K562 (cell line): ENCODE measurements around the gene LRRC3C. TPM values are rescaled to one million over a fixed set of nuclear protein-coding genes. Genes with fewer than 3 reads are reported as not detected.

Experiments used
- ARID2 ChIP-seq: fragments of 450-650 bp; IDR thresholded peaks from 2 replicates; pipeline ENCODE4 v1.6.1; 2017; ENCODE audit warnings: antibody characterized with exemption, mild to moderate bottlenecking
- BMI1 ChIP-seq: fragments of 150-350 bp; IDR thresholded peaks from 2 replicates; pipeline ENCODE4 v1.6.1; 2014; ENCODE audit warnings: low read length
- DPF2 ChIP-seq: fragments of 450-650 bp; IDR thresholded peaks from 2 replicates; pipeline ENCODE4 v1.6.1; 2016
- HMGN3 ChIP-seq: IDR thresholded peaks from 2 replicates; pipeline ENCODE4 v1.6.1; 2011; ENCODE audit warnings: borderline replicate concordance, low read depth, mild to moderate bottlenecking, mixed read lengths, low read length; ENCODE audit not compliant: insufficient read length; ENCODE audit errors: extremely low read depth
- ILK ChIP-seq: fragments of 450-650 bp; IDR thresholded peaks from 2 replicates; pipeline ENCODE4 v1.6.1; 2016; ENCODE audit warnings: missing genetic modification characterization, low read depth, mild to moderate bottlenecking, missing compliant biosample characterization, moderate library complexity, borderline replicate concordance
- POLR2A ChIP-seq: fragments of 450-650 bp; conservative IDR thresholded peaks from 2 replicates; pipeline ENCODE4 v1.6.1; 2016
- RAD21 ChIP-seq, 2 experiments: fragments of 250-450 bp in 1 of 2; fragments of 450-650 bp in 1 of 2; sonication (Bioruptor Pico) in 1 of 2; formaldehyde crosslinking in 1 of 2; IDR thresholded peaks in 1 of 2; conservative IDR thresholded peaks in 1 of 2; 2 replicates each; pipeline versions ENCODE4 v1.4.0 to v1.8.0; 2020 to 2022; ENCODE audit warnings: mild to moderate bottlenecking in 2 of 2, moderate library complexity in 1 of 2
- RBM17 ChIP-seq: fragments of 200-400 bp; formaldehyde crosslinking; IDR thresholded peaks from 2 replicates; pipeline ENCODE4 v1.6.1; 2017; ENCODE audit warnings: low read depth, mild to moderate bottlenecking, low read length, borderline replicate concordance
- ZBTB8A ChIP-seq: fragments of 450-650 bp; IDR thresholded peaks from 2 replicates; pipeline ENCODE4 v1.6.1; 2018; ENCODE audit warnings: mild to moderate bottlenecking, moderate library complexity; ENCODE audit not compliant: partially characterized antibody
- ZNF347 ChIP-seq: fragments of 450-650 bp; formaldehyde crosslinking; IDR thresholded peaks from 2 replicates; pipeline ENCODE4 v1.4.0; 2020; ENCODE audit warnings: low read depth, mild to moderate bottlenecking, moderate library complexity
- polyA plus RNA-seq, 8 experiments: library from polyadenylated mRNA; depleted of rRNA in 4 of 8; stranded (reverse) in 5 of 8; unstranded in 3 of 8; fragments of >200 nt; fragmentation: Nextera tagmentation in 2 of 8; fragmentation: Illumina TruSeq in 1 of 8; extraction: Ambion mirVana in 2 of 8; extraction: Trizol in 1 of 8; gene quantifications; 2 replicates each; pipeline versions ENCODE4 v1.2.1 to v1.2.3, GENCODE V29; 2011 to 2014; ENCODE audit warnings: inconsistent platforms in 1 of 8, missing spikeins in 1 of 8
- total RNA-seq, 7 experiments: library from RNA; depleted of rRNA in 6 of 7; stranded (reverse); fragments of >200 nt in 6 of 7; fragmentation: Illumina TruSeq in 2 of 7; extraction: Trizol in 2 of 7; gene quantifications; 2 replicates each; pipeline versions ENCODE4 v1.2.1 to v1.2.3, GENCODE V29; 2011 to 2021; ENCODE audit warnings: low replicate concordance in 1 of 7
- TF ChIP-seq, protein P1 (sequence below): fragments of 250-450 bp; sonication (Bioruptor Pico); IDR thresholded peaks from 2 replicates; pipeline ENCODE4 v1.8.0; 2021; ENCODE audit warnings: borderline replicate concordance, mild to moderate bottlenecking, moderate library complexity; ENCODE audit not compliant: poor library complexity, severe bottlenecking
- TF ChIP-seq, protein P2 (sequence below): fragments of 450-650 bp; IDR thresholded peaks from 2 replicates; pipeline ENCODE4 v1.7.1; 2018; ENCODE audit warnings: mild to moderate bottlenecking, low read depth; ENCODE audit not compliant: partially characterized antibody
- TF ChIP-seq, protein P3 (sequence below): fragments of 250-450 bp; sonication (Bioruptor Pico); IDR thresholded peaks from 2 replicates; pipeline ENCODE4 v1.5.0; 2021; ENCODE audit warnings: mild to moderate bottlenecking, moderate library complexity
- TF ChIP-seq, protein P4 (sequence below): sonication (generic); formaldehyde crosslinking; IDR thresholded peaks from 2 replicates; pipeline ENCODE4 v1.8.0; 2023; ENCODE audit warnings: missing genetic modification reagents, mild to moderate bottlenecking, borderline replicate concordance

The LRRC3C gene
- total and polyA plus RNA-seq, 9 of the 15 experiments (the other 6 are each of a cell fraction or from before 2014, with no cell fraction given), result not detected

DNA sequence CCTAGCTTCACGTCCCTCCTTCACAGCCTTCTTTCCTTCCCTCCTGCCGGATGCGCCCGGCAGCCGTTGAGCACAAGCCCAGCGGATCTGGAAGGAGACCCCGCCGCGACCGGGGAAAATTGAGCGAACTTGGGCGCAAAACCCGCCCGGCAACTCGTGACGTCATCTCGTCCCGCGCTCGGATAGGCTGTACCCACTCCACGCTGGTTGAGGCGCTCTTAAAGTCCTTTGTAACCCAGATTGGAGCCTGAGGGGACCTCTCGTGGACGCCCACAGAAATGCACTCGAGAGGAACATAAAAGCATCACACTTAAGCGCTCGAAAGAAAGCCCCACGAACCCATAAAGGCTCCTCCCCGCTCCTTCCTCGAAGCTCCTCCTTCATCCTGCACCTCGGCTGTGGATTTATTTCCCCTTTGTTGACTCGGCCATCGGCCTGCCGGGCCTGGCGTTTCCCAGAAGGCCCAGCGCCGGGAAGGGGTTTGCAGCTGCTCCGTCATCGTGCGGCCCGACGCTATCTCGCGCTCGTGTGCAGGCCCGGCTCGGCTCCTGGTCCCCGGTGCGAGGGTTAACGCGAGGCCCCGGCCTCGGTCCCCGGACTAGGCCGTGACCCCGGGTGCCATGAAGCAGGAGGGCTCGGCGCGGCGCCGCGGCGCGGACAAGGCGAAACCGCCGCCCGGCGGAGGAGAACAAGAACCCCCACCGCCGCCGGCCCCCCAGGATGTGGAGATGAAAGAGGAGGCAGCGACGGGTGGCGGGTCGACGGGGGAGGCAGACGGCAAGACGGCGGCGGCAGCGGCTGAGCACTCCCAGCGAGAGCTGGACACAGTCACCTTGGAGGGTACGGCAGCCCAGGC lies 53.0 kb downstream of the LRRC3C start, which contains the start of gene PSMD3 (continued):
- peak; percentile 14 for TF ChIP-seq HMGN3
- TF ChIP-seq ARID2, result no peak
- TF ChIP-seq DPF2, result no peak; the same call in 1 of the 2 replicates
- TF ChIP-seq POLR2A, result peak; percentile 85
- TF ChIP-seq, protein P1, sequence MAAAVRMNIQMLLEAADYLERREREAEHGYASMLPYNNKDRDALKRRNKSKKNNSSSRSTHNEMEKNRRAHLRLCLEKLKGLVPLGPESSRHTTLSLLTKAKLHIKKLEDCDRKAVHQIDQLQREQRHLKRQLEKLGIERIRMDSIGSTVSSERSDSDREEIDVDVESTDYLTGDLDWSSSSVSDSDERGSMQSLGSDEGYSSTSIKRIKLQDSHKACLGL (CRISPR knock-in tag), result peak; percentile 67
- TF ChIP-seq RBM17, result no peak
- TF ChIP-seq ZNF347 (CRISPR knock-in tag), result no peak
- no peak for TF ChIP-seq ZBTB8A
- TF ChIP-seq BMI1, result no peak
- TF ChIP-seq, protein P2, sequence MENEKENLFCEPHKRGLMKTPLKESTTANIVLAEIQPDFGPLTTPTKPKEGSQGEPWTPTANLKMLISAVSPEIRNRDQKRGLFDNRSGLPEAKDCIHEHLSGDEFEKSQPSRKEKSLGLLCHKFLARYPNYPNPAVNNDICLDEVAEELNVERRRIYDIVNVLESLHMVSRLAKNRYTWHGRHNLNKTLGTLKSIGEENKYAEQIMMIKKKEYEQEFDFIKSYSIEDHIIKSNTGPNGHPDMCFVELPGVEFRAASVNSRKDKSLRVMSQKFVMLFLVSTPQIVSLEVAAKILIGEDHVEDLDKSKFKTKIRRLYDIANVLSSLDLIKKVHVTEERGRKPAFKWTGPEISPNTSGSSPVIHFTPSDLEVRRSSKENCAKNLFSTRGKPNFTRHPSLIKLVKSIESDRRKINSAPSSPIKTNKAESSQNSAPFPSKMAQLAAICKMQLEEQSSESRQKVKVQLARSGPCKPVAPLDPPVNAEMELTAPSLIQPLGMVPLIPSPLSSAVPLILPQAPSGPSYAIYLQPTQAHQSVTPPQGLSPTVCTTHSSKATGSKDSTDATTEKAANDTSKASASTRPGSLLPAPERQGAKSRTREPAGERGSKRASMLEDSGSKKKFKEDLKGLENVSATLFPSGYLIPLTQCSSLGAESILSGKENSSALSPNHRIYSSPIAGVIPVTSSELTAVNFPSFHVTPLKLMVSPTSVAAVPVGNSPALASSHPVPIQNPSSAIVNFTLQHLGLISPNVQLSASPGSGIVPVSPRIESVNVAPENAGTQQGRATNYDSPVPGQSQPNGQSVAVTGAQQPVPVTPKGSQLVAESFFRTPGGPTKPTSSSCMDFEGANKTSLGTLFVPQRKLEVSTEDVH, result peak; percentile 75
- no peak for TF ChIP-seq ILK (tag)
- peak; percentile 87 to 91 for TF ChIP-seq RAD21 (CRISPR knock-in tag; conservative IDR thresholded peaks at IDR 0.05 in 1 of 2, IDR thresholded peaks at IDR 0.05 in 1 of 2)
- TF ChIP-seq, protein P3, sequence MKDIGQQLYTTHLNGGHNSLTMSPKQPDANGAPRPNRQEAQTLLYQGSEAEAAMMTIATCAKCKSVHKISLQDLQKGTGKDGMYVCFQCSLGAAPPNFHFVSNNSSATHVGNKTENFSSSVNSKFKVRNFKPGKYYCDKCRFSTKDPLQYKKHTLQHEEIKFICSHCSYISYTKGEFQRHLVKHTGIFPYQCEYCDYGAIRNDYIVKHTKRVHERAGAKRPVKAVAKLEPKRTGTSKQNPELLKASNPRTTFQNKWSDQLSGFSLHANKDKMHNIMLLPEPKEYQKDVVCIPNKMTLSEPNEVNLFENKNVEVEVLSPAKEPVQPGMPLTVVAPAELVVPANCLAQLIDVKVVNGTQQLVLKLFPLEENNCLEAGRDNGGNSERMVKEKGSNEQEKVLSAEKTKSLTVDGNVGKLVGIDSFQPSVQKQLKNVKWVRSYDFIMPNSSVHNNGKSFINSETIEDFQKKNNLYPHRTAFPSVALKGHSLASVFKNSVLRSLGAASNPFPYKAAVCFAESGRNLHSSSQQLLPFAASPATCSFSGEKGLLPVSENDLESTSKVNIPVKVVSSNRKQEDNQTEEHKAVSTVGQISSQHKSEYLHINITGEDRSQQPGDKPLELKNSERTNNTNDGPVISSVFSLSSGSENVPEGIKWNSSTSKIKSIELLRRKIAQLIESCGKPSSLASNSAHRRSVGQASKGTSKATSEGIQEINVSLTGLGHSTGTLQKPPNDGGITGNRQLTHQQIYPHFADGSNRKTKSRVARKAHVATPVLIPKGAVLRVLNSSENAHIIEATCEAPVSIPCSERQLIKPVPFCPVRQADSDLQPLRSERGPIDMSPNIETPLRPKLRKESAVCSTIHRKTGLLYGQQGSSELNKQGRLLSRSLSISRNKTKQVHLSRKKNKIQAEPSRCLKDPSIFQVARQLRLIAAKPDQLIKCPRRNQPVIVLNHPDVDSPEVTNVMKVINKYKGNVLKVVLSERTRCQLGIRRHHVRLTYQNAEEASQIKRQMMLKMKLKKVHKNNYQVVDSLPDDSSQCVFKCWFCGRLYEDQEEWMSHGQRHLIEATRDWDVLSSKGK (CRISPR knock-in tag), result no peak
- TF ChIP-seq, protein P4, sequence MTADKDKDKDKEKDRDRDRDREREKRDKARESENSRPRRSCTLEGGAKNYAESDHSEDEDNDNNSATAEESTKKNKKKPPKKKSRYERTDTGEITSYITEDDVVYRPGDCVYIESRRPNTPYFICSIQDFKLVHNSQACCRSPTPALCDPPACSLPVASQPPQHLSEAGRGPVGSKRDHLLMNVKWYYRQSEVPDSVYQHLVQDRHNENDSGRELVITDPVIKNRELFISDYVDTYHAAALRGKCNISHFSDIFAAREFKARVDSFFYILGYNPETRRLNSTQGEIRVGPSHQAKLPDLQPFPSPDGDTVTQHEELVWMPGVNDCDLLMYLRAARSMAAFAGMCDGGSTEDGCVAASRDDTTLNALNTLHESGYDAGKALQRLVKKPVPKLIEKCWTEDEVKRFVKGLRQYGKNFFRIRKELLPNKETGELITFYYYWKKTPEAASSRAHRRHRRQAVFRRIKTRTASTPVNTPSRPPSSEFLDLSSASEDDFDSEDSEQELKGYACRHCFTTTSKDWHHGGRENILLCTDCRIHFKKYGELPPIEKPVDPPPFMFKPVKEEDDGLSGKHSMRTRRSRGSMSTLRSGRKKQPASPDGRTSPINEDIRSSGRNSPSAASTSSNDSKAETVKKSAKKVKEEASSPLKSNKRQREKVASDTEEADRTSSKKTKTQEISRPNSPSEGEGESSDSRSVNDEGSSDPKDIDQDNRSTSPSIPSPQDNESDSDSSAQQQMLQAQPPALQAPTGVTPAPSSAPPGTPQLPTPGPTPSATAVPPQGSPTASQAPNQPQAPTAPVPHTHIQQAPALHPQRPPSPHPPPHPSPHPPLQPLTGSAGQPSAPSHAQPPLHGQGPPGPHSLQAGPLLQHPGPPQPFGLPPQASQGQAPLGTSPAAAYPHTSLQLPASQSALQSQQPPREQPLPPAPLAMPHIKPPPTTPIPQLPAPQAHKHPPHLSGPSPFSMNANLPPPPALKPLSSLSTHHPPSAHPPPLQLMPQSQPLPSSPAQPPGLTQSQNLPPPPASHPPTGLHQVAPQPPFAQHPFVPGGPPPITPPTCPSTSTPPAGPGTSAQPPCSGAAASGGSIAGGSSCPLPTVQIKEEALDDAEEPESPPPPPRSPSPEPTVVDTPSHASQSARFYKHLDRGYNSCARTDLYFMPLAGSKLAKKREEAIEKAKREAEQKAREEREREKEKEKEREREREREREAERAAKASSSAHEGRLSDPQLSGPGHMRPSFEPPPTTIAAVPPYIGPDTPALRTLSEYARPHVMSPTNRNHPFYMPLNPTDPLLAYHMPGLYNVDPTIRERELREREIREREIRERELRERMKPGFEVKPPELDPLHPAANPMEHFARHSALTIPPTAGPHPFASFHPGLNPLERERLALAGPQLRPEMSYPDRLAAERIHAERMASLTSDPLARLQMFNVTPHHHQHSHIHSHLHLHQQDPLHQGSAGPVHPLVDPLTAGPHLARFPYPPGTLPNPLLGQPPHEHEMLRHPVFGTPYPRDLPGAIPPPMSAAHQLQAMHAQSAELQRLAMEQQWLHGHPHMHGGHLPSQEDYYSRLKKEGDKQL, result no peak
